DND-41 (cell line): ENCODE data around the gene ZNF786.
"Not testable (repeated sequence)": the region's sequence is repeated elsewhere in the genome, so short reads cannot be mapped to it uniquely, and the experiment has no call there.

Source experiments
- EZH2 ChIP-seq: IDR thresholded peaks from 3 replicates; pipeline ENCODE4 v1.6.1; 2012; ENCODE audit warnings: borderline replicate concordance, low read depth, mild to moderate bottlenecking, moderate library complexity, low read length, inconsistent platforms; ENCODE audit not compliant: severe bottlenecking
- TF ChIP-seq, protein P1 (sequence below): IDR thresholded peaks from 2 replicates; pipeline ENCODE4 v1.5.1; 2012; ENCODE audit warnings: borderline replicate concordance, low read length, moderate library complexity, mild to moderate bottlenecking; ENCODE audit not compliant: poor library complexity, severe bottlenecking; ENCODE audit errors: extremely low read depth

DNA sequence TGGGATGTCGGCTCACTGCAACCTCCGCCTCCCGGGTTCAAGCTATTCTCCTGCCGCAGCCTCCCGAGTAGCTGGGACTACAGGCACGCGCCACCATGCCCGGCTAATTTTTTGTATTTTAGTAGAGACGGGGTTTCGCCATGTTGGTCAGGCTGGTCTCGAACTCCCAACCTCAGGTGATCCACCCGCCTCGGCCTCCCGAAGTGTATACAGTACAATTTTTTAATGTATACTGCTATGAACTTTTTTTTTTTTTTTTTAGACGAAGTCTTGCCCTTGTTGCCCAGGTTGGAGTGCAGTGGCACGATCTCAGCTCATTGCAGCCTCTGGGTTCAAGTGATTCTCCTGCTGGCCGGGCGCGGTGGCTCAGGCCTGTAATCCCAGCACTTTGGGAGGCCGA is 1.7 kb upstream of the ZNF786 start:
- TF ChIP-seq, protein P1, sequence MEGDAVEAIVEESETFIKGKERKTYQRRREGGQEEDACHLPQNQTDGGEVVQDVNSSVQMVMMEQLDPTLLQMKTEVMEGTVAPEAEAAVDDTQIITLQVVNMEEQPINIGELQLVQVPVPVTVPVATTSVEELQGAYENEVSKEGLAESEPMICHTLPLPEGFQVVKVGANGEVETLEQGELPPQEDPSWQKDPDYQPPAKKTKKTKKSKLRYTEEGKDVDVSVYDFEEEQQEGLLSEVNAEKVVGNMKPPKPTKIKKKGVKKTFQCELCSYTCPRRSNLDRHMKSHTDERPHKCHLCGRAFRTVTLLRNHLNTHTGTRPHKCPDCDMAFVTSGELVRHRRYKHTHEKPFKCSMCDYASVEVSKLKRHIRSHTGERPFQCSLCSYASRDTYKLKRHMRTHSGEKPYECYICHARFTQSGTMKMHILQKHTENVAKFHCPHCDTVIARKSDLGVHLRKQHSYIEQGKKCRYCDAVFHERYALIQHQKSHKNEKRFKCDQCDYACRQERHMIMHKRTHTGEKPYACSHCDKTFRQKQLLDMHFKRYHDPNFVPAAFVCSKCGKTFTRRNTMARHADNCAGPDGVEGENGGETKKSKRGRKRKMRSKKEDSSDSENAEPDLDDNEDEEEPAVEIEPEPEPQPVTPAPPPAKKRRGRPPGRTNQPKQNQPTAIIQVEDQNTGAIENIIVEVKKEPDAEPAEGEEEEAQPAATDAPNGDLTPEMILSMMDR: not testable (repeated sequence)
- TF ChIP-seq EZH2: not testable (repeated sequence)
